PFSK-1 (cell line): ENCODE data around the gene FHL1.

Experiments
- POLR2AphosphoS5 ChIP-seq: IDR thresholded peaks from 2 replicates; pipeline ENCODE4 v1.6.1; 2012; ENCODE audit warnings: low read depth, mild to moderate bottlenecking, control low read depth, low read length, moderate library complexity
- SIN3A ChIP-seq: IDR thresholded peaks from 2 replicates; pipeline ENCODE4 v1.6.1; 2012; ENCODE audit warnings: mild to moderate bottlenecking, low read length, moderate library complexity, borderline replicate concordance; ENCODE audit not compliant: insufficient read depth
- TAF1 ChIP-seq: IDR thresholded peaks from 2 replicates; pipeline ENCODE4 v1.6.1; 2012; ENCODE audit warnings: low read length, control low read depth, borderline replicate concordance; ENCODE audit not compliant: insufficient read depth

GRCh38 chrX:136165406-136165805, 18.1 kb downstream of the FHL1 start:
- TF ChIP-seq SIN3A, result no peak
- TF ChIP-seq POLR2AphosphoS5, result no peak
- no peak for TF ChIP-seq TAF1
